ENCODE data around the gene SCPEP1.

- TF ChIP-seq CTCF (IDR thresholded peaks at IDR 0.05; ENCODE audit: insufficient read depth, low read length, poor library complexity, severe bottlenecking) (no peak), EZH2phosphoT487 (conservative IDR thresholded peaks at IDR 0.05; ENCODE audit: low read length) (no peak)
These were observed 4.4 kb upstream of the SCPEP1 start for GRCh38 chr17:56973520-56973919.

Measured in SU-DHL-6 (cell line).